H1 (cell line): ENCODE measurements around the gene MSI2. TPM values are rescaled to one million over a fixed set of nuclear protein-coding genes. Genes with fewer than 3 reads are reported as not detected.

Experiments used
- CBX5 ChIP-seq: fragments of 300-800, 300-1000 bp; sonication (generic); IDR thresholded peaks from 2 replicates; pipeline ENCODE4 v1.7.1; 2016; ENCODE audit warnings: antibody characterized with exemption, low read length, low read depth
- polyA plus RNA-seq, 7 experiments: library from polyadenylated mRNA; depleted of rRNA in 3 of 7; stranded (reverse) in 5 of 7; unstranded in 2 of 7; fragments of >200 nt in 5 of 7; fragments of 200-250 nt in 2 of 7; gene quantifications; 1 replicate in 5 of 7; 2 replicates in 1 of 7; 4 replicates in 1 of 7; pipeline versions ENCODE4 v1.2.1 to v1.2.3, GENCODE V29; 2011 to 2013; ENCODE audit warnings: missing spikeins in 2 of 7, mixed read lengths in 2 of 7
- total RNA-seq: library from RNA; stranded (reverse); fragmentation: NEBNext Ultra II Directional; extraction: Animal tissue kit (Norgen Biotek cat#: 25700); gene quantifications from 2 replicates; pipeline ENCODE4 v1.2.1, GENCODE V29; 2021
- TF ChIP-seq, protein P1 (sequence below), 3 experiments: IDR thresholded peaks; 1 replicate in 2 of 3; 2 replicates in 1 of 3; pipeline versions ENCODE4 v1.5.1 to v1.6.1; 2011; ENCODE audit warnings: low read length in 3 of 3, mild to moderate bottlenecking in 3 of 3, inconsistent platforms in 2 of 3, low read depth in 1 of 3, moderate library complexity in 1 of 3; ENCODE audit not compliant: insufficient read depth in 1 of 3; ENCODE audit errors: control extremely low read depth in 1 of 3

Gene MSI2
- total and polyA plus RNA-seq, 2 of the 8 experiments (the other 6 are each of a cell fraction or from before 2014, with no cell fraction given): 36.7 to 80.6 TPM

DNA sequence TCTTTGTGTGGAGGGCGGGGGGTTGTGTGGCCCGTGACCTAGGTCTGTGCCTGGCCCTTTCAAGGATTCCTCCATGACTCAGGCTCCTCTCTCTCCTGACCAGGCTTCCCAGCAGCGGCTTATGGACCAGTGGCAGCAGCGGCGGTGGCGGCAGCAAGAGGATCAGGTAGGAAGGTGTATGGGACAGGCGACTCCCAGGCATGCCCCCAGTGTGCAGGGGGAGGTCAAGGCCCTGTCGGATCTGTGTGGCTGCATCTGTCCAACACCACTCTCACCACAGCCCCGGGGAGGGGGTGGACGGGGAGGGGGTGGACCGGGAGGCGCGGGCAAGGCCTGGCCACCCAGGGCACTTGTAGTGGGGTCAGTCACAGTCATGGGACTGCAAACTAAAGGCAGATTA is 395.7 kb downstream of the MSI2 start (continued):
- TF ChIP-seq CBX5: no peak
- TF ChIP-seq, protein P1, sequence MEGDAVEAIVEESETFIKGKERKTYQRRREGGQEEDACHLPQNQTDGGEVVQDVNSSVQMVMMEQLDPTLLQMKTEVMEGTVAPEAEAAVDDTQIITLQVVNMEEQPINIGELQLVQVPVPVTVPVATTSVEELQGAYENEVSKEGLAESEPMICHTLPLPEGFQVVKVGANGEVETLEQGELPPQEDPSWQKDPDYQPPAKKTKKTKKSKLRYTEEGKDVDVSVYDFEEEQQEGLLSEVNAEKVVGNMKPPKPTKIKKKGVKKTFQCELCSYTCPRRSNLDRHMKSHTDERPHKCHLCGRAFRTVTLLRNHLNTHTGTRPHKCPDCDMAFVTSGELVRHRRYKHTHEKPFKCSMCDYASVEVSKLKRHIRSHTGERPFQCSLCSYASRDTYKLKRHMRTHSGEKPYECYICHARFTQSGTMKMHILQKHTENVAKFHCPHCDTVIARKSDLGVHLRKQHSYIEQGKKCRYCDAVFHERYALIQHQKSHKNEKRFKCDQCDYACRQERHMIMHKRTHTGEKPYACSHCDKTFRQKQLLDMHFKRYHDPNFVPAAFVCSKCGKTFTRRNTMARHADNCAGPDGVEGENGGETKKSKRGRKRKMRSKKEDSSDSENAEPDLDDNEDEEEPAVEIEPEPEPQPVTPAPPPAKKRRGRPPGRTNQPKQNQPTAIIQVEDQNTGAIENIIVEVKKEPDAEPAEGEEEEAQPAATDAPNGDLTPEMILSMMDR (IDR thresholded peaks at IDR 0.05; ENCODE audit: control extremely low read depth in 1 of 3, insufficient read depth in 1 of 3, low read depth in 1 of 3, low read length in 3 of 3): no peak
